Heart left ventricle (tissue), 13 donors: ENCODE measurements around the gene NXT2.

Experiments
- CTCF ChIP-seq, 12 donors: fragments of 200-600 bp; sonication (generic) in 4 of 12; IDR thresholded peaks; one replicate each; pipeline versions ENCODE4 v1.5.0 to v1.8.0; 2018 to 2022; ENCODE audit warnings: antibody characterized with exemption in 12 of 12, mild to moderate bottlenecking in 5 of 12
- POLR2A ChIP-seq, 2 donors: fragments of 450-650 bp; IDR thresholded peaks; one replicate each; pipeline ENCODE4 v1.6.1; 2017; ENCODE audit warnings: antibody characterized with exemption in 2 of 2, mild to moderate bottlenecking in 2 of 2, moderate library complexity in 2 of 2
- donor health status: ischemic (EF 13 %, LVEDD 7.1; RV severe dilation, severe dysfunction).
- donor health status: DM: no; HTN: yes; CAD: no.
- donor health status: DM: no; HTN: no; CAD: no.
- donor health status: ischemic (EF 25% LVEDD 6.9; RV normal size, moderate dysfunction).
- donor health status: ischemic (EF 25% LVEDD 5.7; RV mildly dilated, moderate dysfunction).
- donor health status: ischemic (EF 35%, LVEDD 5.7; RV mildly dilated, moderate dysfunction).
- donor health status: nonischemic (EF 11% LVEDD 7.7; RV severe dilation, severe dysfunction).
- donor health status: DM: yes; HTN: yes; CAD: no.
- donor health status: PGD.
- donor health status: ischemic (EF 29% LVEDD 5.4; RV normal size, mild dysfunction).
- donor health status: nonischemic (EF 23%, LVEDD 6.1; RV moderate dilation, normal function).

GRCh38 chrX:109553862-109554261, 17.2 kb downstream of the NXT2 start:
- TF ChIP-seq CTCF (IDR thresholded peaks at IDR 0.05), result no peak
- no peak for TF ChIP-seq POLR2A (IDR thresholded peaks at IDR 0.05)
